ENCODE results near the gene ZNF444.
"Not testable (repeated sequence)": the region's sequence is repeated elsewhere in the genome, so short reads cannot be mapped to it uniquely, and the experiment has no call there.

ZNF444 gene

GRCh38 chr19:56148096-56148495, 7.0 kb downstream of the ZNF444 start:
- DNase-seq, result no peak

GRCh38 chr19:56148955-56149655, 8.0 kb downstream of the ZNF444 start:
- not testable (repeated sequence) for DNase-seq

GRCh38 chr19:56149656-56150038, 8.6 kb downstream of the ZNF444 start:
- DNase-seq, result no peak

GRCh38 chr19:56150358-56150757, 9.3 kb downstream of the ZNF444 start:
- no peak for DNase-seq

- no peak for DNase-seq
Measured at GRCh38 chr19:56152644-56153043, 11.6 kb downstream of the ZNF444 start.

- DNase-seq, result no peak
Measured at GRCh38 chr19:56153507-56153906, 12.4 kb downstream of the ZNF444 start.

GRCh38 chr19:56155124-56155687, 14.1 kb downstream of the ZNF444 start:
- DNase-seq, result no peak

- DNase-seq, result no peak
Measured at GRCh38 chr19:56156768-56157167, 15.7 kb downstream of the ZNF444 start.

- no peak for DNase-seq
Measured at GRCh38 chr19:56158170-56158757, 17.2 kb downstream of the ZNF444 start.

GRCh38 chr19:56159009-56159559, 18.0 kb downstream of the ZNF444 start:
- no peak for DNase-seq

- DNase-seq, result no peak
Measured at GRCh38 chr19:56159622-56160271, 18.7 kb downstream of the ZNF444 start.

GRCh38 chr19:56161534-56161933, 20.4 kb downstream of the ZNF444 start:
- DNase-seq, result no peak

GRCh38 chr19:56162258-56162657, 21.2 kb downstream of the ZNF444 start:
- DNase-seq, result no peak

GRCh38 chr19:56163097-56163496, 22.0 kb downstream of the ZNF444 start:
- no peak for DNase-seq

- no peak for DNase-seq
Measured at GRCh38 chr19:56167064-56167578, 26.0 kb downstream of the ZNF444 start.

GRCh38 chr19:56170261-56170660, 29.2 kb downstream of the ZNF444 start:
- no peak for DNase-seq

GRCh38 chr19:56174086-56174485, 33.0 kb downstream of the ZNF444 start:
- no peak for DNase-seq

- DNase-seq, result no peak
Measured at GRCh38 chr19:56174550-56174949, 33.5 kb downstream of the ZNF444 start.

- DNase-seq, result not testable (repeated sequence)
Measured at GRCh38 chr19:56175861-56176307, 34.8 kb downstream of the ZNF444 start, which contains the start of gene GALP. Gene GALP (plus strand): TSS chr19:56176008. CDS start chr19:56177109, 1,101 bp downstream.

GRCh38 chr19:56176310-56176709, 35.2 kb downstream of the ZNF444 start:
- not testable (repeated sequence) for DNase-seq

GRCh38 chr19:56176881-56177280, 35.8 kb downstream of the ZNF444 start:
- no peak for DNase-seq

- DNase-seq, result no peak
Measured at GRCh38 chr19:56177564-56178243, 36.6 kb downstream of the ZNF444 start.

- no peak for DNase-seq
Measured at GRCh38 chr19:56189785-56190184, 48.7 kb downstream of the ZNF444 start.

All from NCI-H1694 treated with DMSO at 0.1 percent for 48 hours (cell line).